ENCODE measurements around the gene MACROH2A2. TPM values are rescaled to one million over a fixed set of nuclear protein-coding genes. Genes with fewer than 3 reads are reported as not detected.

The MACROH2A2 gene
- total RNA-seq, 1 donor from 2014 or later, result 25.5 TPM

DNA sequence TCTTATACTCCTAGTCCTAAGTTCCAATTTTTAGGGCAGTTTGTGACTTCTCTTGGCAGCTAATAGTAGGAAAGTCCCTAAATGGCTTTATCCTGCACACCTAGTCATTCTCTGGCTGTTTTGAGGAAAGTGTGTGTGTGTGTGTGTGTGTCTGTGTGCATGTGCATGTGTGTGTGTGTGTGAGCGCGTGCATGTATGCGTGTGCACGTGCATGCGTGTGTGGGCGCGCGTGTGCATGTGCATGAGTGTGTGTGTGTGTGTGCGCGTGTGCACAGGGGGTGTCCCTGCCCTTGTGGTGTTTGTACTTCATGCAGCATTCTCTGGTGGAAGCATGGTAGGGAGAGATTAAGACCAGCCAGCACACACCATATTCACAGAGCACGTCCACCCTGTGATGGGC is 18.2 kb downstream of the MACROH2A2 start:
- Mint-ChIP-seq H3K27ac (ENCODE audit: unreplicated experiment) (no peak overlapping the region), H3K36me3 (ENCODE audit: low read depth, unreplicated experiment) (peaks cover 4% of the 10 kb centered on the region), H3K4me3 (ENCODE audit: unreplicated experiment) (no peak overlapping the region), H3K27me3 (ENCODE audit: low read depth, unreplicated experiment) (no peaks in the 10 kb centered on the region), H3K4me1 (ENCODE audit: low read depth, unreplicated experiment) (peaks cover 4% of the 10 kb centered on the region), H3K9me3 (ENCODE audit: unreplicated experiment) (no peaks in the 10 kb centered on the region)
- H3K4me2 ChIP-seq (ENCODE audit: low read length), result no peak overlapping the region
- no peak overlapping the region for H3K4me3 ChIP-seq (ENCODE audit: insufficient read depth, low read depth, low read length)
- FAIRE-seq (no peak), DNase-seq (ENCODE audit: low read depth) (no peak)
- no peaks in the 10 kb centered on the region for H3K79me2 ChIP-seq (ENCODE audit: insufficient read depth, low read length)
- peaks cover 14% of the 10 kb centered on the region for H4K20me1 ChIP-seq (ENCODE audit: insufficient read depth, low read length)
- no peak overlapping the region for H2AFZ ChIP-seq (ENCODE audit: low read depth, low read length)
- TF ChIP-seq, protein P1, sequence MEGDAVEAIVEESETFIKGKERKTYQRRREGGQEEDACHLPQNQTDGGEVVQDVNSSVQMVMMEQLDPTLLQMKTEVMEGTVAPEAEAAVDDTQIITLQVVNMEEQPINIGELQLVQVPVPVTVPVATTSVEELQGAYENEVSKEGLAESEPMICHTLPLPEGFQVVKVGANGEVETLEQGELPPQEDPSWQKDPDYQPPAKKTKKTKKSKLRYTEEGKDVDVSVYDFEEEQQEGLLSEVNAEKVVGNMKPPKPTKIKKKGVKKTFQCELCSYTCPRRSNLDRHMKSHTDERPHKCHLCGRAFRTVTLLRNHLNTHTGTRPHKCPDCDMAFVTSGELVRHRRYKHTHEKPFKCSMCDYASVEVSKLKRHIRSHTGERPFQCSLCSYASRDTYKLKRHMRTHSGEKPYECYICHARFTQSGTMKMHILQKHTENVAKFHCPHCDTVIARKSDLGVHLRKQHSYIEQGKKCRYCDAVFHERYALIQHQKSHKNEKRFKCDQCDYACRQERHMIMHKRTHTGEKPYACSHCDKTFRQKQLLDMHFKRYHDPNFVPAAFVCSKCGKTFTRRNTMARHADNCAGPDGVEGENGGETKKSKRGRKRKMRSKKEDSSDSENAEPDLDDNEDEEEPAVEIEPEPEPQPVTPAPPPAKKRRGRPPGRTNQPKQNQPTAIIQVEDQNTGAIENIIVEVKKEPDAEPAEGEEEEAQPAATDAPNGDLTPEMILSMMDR (IDR thresholded peaks at IDR 0.05; ENCODE audit: insufficient read depth, low read depth, low read length), result no peak
- TF ChIP-seq EZH2 (IDR thresholded peaks at IDR 0.05; ENCODE audit: insufficient read depth, low read length), result no peak
- no peaks in the 10 kb centered on the region for H3K36me3 ChIP-seq (ENCODE audit: insufficient read depth, low read length)
- H3K27ac ChIP-seq (ENCODE audit: low read depth, low read length), result no peak overlapping the region
- no peaks in the 10 kb centered on the region for H3K9me3 ChIP-seq (ENCODE audit: insufficient read depth, low read depth, low read length)
- no peak overlapping the region for H3K9ac ChIP-seq (ENCODE audit: low read length)
- H3K4me1 ChIP-seq (ENCODE audit: insufficient read depth, low read length), result no peaks in the 10 kb centered on the region
- H3K27me3 ChIP-seq (ENCODE audit: insufficient read depth, low read length), result no peaks in the 10 kb centered on the region

DNA sequence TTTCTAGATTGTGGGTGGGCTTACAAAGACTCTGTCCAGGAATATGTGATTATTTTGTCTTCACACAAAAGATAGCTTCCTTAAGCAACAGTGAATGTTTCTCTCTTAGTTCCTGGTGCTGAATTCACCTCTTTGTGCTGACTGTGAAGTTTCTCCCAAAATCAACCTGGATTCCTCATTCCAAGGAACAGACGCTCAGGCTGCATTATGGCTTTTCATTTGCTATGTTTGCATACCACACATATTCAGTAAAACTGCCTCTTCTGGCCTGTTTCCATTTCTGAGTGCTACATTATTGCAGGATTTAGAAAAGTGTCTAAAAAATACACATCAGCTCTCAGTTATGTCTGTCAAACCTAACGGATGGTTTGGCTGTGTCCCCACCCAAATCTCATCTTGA is 21.5 kb downstream of the MACROH2A2 start:
- Histone ChIP-seq H3K79me2 (ENCODE audit: insufficient read depth, low read length) (no peaks in the 10 kb centered on the region), H3K27ac (ENCODE audit: low read depth, low read length) (no peak overlapping the region), H3K9me3 (ENCODE audit: insufficient read depth, low read depth, low read length) (no peaks in the 10 kb centered on the region), H2AFZ (ENCODE audit: low read depth, low read length) (no peak overlapping the region), H4K20me1 (ENCODE audit: insufficient read depth, low read length) (peaks cover 24% of the 10 kb centered on the region), H3K4me3 (ENCODE audit: insufficient read depth, low read depth, low read length) (no peak overlapping the region), H3K4me1 (ENCODE audit: insufficient read depth, low read length) (no peaks in the 10 kb centered on the region), H3K4me2 (ENCODE audit: low read length) (no peak overlapping the region), H3K27me3 (ENCODE audit: insufficient read depth, low read length) (no peaks in the 10 kb centered on the region), H3K36me3 (ENCODE audit: insufficient read depth, low read length) (no peaks in the 10 kb centered on the region), H3K9ac (ENCODE audit: low read length) (no peak overlapping the region)
- no peak overlapping the region for H3K4me3 Mint-ChIP-seq (ENCODE audit: unreplicated experiment)
- H3K27me3 Mint-ChIP-seq (ENCODE audit: low read depth, unreplicated experiment), result no peaks in the 10 kb centered on the region
- peaks cover 9% of the 10 kb centered on the region for H3K4me1 Mint-ChIP-seq (ENCODE audit: low read depth, unreplicated experiment)
- H3K9me3 Mint-ChIP-seq (ENCODE audit: unreplicated experiment), result no peaks in the 10 kb centered on the region
- FAIRE-seq (no peak), DNase-seq (ENCODE audit: low read depth) (no peak)
- H3K27ac Mint-ChIP-seq (ENCODE audit: unreplicated experiment), result no peak overlapping the region
- TF ChIP-seq, protein P1 (IDR thresholded peaks at IDR 0.05; ENCODE audit: insufficient read depth, low read depth, low read length), result no peak
- no peak for TF ChIP-seq EZH2 (IDR thresholded peaks at IDR 0.05; ENCODE audit: insufficient read depth, low read length)
- peaks cover 18% of the 10 kb centered on the region for H3K36me3 Mint-ChIP-seq (ENCODE audit: low read depth, unreplicated experiment)

DNA sequence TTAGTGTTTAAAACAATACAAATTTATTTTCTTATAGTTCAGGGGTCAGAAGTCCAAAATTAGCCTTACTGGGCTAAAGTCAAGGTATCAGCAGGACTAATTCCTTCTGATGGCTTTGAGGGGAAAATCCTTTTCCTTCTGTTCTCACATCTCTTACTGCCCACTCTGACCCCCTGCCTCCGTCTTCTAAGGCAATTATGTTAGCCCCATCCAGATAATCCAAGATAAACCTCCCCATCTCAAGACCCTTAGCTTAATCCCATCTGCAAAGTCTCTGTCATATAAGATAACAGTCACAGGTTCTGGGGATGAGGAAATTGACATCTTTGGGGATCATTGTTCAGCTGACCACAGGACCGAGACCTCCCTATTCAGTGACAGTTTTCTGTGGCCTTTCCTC is 22.3 kb downstream of the MACROH2A2 start:
- peaks cover 9% of the 10 kb centered on the region for H3K4me1 Mint-ChIP-seq (ENCODE audit: low read depth, unreplicated experiment)
- TF ChIP-seq, protein P1 (IDR thresholded peaks at IDR 0.05; ENCODE audit: insufficient read depth, low read depth, low read length), result no peak
- no peak for TF ChIP-seq EZH2 (IDR thresholded peaks at IDR 0.05; ENCODE audit: insufficient read depth, low read length)
- peaks cover 22% of the 10 kb centered on the region for H3K36me3 Mint-ChIP-seq (ENCODE audit: low read depth, unreplicated experiment)
- Histone ChIP-seq H3K27me3 (ENCODE audit: insufficient read depth, low read length) (no peaks in the 10 kb centered on the region), H4K20me1 (ENCODE audit: insufficient read depth, low read length) (peaks cover 26% of the 10 kb centered on the region), H3K4me3 (ENCODE audit: insufficient read depth, low read depth, low read length) (no peak overlapping the region), H3K79me2 (ENCODE audit: insufficient read depth, low read length) (no peaks in the 10 kb centered on the region), H3K4me2 (ENCODE audit: low read length) (no peak overlapping the region), H3K36me3 (ENCODE audit: insufficient read depth, low read length) (no peaks in the 10 kb centered on the region), H2AFZ (ENCODE audit: low read depth, low read length) (no peak overlapping the region), H3K27ac (ENCODE audit: low read depth, low read length) (no peak overlapping the region), H3K4me1 (ENCODE audit: insufficient read depth, low read length) (no peaks in the 10 kb centered on the region), H3K9ac (ENCODE audit: low read length) (no peak overlapping the region), H3K9me3 (ENCODE audit: insufficient read depth, low read depth, low read length) (no peaks in the 10 kb centered on the region)
- no peaks in the 10 kb centered on the region for H3K27me3 Mint-ChIP-seq (ENCODE audit: low read depth, unreplicated experiment)
- no peak for DNase-seq (ENCODE audit: low read depth)
- no peak for FAIRE-seq
- H3K27ac Mint-ChIP-seq (ENCODE audit: unreplicated experiment), result no peak overlapping the region
- H3K9me3 Mint-ChIP-seq (ENCODE audit: unreplicated experiment), result no peaks in the 10 kb centered on the region
- no peak overlapping the region for H3K4me3 Mint-ChIP-seq (ENCODE audit: unreplicated experiment)

Data from astrocyte (in vitro differentiated cells and primary cell).